Measurements from ENCODE around the gene ARPC5L.

ARPC5L gene

DNA sequence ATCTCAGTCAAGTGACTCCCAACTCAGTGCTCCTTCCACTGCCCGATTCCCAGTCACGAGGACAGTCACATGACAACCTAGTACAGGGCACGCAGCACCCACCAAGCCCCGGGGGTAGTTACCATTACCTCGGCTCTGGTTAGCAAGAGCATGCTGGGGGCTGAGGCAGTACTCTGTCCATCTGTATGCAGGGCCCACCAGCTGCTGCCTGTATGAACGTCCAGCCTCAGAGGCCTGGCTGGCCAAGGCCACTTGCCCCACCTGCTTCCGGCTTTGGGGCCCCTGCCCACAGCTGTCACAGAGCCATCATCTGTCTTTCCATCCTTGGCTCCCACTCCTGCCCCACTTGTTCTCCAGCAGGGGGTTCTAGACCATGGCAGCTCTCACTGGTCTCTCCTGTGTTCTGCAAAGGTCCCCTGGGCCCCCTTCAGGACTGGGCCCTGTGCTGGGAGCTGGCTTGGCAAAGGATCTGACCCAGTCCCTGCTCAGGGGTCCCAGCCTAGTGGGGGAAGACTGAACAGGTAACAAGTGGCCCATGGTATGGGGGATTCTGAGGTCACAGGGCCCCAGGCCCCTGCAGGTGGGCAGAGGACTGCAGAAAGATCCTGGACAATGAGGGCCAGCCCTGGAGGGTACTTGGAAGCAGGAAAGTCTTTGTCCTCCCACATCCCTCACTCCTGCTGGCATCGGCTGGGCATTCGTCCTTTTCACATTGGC, 3.4 kb upstream of the ARPC5L start:
- H3K36me3 ChIP-seq (ENCODE audit: control insufficient read depth, insufficient read depth, low read length) = peaks cover 38% of the 10 kb centered on the region
- no peak overlapping the region for H3K4me3 ChIP-seq (replicated peaks; ENCODE audit: low read depth, low read length)
- TF ChIP-seq, protein P1, sequence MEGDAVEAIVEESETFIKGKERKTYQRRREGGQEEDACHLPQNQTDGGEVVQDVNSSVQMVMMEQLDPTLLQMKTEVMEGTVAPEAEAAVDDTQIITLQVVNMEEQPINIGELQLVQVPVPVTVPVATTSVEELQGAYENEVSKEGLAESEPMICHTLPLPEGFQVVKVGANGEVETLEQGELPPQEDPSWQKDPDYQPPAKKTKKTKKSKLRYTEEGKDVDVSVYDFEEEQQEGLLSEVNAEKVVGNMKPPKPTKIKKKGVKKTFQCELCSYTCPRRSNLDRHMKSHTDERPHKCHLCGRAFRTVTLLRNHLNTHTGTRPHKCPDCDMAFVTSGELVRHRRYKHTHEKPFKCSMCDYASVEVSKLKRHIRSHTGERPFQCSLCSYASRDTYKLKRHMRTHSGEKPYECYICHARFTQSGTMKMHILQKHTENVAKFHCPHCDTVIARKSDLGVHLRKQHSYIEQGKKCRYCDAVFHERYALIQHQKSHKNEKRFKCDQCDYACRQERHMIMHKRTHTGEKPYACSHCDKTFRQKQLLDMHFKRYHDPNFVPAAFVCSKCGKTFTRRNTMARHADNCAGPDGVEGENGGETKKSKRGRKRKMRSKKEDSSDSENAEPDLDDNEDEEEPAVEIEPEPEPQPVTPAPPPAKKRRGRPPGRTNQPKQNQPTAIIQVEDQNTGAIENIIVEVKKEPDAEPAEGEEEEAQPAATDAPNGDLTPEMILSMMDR (IDR thresholded peaks at IDR 0.05; ENCODE audit: insufficient read depth, low read length, poor library complexity, severe bottlenecking) = peak; percentile 23
- DNase-seq (ENCODE audit: extremely low read depth, insufficient read length) = no peak
- no peaks in the 10 kb centered on the region for H3K27me3 ChIP-seq (replicated peaks; ENCODE audit: control insufficient read depth, insufficient read depth, low read length)

DNA sequence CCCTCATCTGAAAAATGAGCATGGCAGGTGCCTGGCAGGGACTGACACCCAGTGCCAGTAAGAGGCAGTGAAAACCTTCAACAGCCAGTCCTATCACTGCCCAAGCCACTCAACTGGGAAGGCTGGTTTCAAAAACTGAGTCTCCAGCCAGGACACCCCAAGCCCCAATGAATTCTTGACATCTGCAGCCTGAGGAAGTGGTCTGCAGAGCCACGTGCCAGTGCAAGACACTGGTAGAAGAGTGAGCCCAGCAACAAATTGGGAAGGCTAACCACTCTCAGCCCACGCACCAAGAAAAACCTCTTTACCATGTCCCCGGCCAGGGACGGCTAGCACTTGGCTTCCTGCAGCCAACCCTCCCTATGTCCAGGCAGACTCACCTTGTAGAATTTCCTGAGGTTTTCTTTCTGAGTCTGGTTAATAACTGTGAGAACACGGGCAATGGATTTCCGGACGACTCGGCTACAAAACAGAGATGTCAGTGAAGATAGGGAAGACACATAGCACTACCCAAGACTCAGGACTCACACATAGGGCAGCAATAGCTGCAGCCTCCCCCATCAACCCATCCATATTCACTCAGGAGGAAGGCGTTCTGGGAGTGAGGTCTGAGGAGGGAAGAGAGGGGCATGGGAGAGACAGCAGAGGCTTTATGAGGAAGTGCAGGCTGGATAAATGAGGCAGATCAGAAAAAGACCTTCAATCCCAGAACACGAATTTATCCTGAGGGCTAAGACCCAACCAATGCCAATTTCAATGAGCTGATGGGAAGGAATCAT, 1.9 kb upstream of the ARPC5L start:
- Histone ChIP-seq H3K27me3 (replicated peaks; ENCODE audit: control insufficient read depth, insufficient read depth, low read length) (no peaks in the 10 kb centered on the region), H3K36me3 (ENCODE audit: control insufficient read depth, insufficient read depth, low read length) (peaks cover 38% of the 10 kb centered on the region), H3K4me3 (replicated peaks; ENCODE audit: low read depth, low read length) (peak overlapping the region; percentile 95)
- DNase-seq (ENCODE audit: extremely low read depth, insufficient read length) = no peak
- TF ChIP-seq, protein P1 (IDR thresholded peaks at IDR 0.05; ENCODE audit: insufficient read depth, low read length, poor library complexity, severe bottlenecking) = no peak

DNA sequence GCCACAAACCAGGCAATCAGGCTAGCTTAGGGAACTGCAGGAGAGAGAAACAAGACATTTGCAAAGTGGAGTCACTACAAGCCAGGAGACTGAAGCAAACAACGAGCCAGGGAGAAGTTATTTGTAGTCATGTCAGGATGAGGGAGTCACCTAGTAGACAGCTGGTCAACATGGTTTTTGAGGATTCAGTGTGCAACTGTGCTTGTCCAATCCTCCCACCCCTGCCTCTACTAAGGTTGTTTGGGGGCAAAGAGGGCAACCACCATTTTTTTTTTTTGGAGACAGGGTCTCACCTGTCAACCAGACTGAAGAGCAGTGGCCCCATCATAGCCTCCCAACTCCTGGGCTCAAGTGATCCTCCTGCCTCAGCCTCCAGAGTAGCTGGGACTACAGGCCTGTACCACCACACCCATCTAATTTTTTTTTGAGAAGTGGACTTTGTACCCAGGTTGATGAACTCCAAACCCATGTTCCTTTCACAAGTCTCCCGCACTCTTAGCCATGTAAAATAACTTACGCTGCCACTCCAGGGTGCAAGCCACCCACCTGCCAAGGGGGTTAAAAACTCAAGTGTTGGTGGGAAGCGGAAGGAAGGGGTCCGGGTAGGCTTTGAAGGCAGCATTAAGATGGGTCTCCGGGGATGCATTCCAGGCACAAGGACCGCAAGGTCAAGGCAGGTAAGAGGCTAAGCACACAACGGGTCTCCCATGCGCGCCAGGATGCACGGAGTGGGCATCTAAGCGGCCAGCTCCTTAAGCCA, 1.2 kb upstream of the ARPC5L start:
- peaks cover 38% of the 10 kb centered on the region for H3K36me3 ChIP-seq (ENCODE audit: control insufficient read depth, insufficient read depth, low read length)
- H3K4me3 ChIP-seq (replicated peaks; ENCODE audit: low read depth, low read length) = peak overlapping the region; percentile 95
- no peak for DNase-seq (ENCODE audit: extremely low read depth, insufficient read length)
- TF ChIP-seq, protein P1 (IDR thresholded peaks at IDR 0.05; ENCODE audit: insufficient read depth, low read length, poor library complexity, severe bottlenecking) = no peak
- no peaks in the 10 kb centered on the region for H3K27me3 ChIP-seq (replicated peaks; ENCODE audit: control insufficient read depth, insufficient read depth, low read length)

DNA sequence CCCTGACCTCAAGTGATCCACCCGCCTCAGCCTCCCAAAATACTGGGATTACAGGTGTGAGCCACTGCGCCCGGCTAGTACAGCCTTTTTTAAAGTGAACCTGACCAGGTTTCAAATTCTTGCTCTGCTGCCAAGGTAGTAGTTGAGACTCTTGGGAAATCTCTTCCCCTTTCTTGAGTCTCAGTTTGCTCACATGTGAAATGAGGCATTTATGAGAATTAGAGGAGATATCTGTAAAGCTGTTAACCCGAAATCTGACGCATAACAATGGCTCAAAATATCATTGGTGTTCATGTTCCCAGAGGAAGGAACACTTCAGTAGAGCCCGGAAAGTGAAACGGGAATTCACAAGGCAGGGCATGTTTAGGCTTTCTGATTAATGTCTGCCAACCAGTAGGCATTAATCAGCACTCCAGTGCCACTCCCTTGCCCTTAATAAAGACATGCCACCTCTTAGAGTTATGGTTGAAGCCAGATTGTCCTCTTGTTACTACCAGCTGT, 1.5 kb downstream of the ARPC5L start:
- no peak overlapping the region for H3K4me3 ChIP-seq (replicated peaks; ENCODE audit: low read depth, low read length)
- DNase-seq (ENCODE audit: extremely low read depth, insufficient read length) = no peak
- peaks cover 18% of the 10 kb centered on the region for H3K36me3 ChIP-seq (ENCODE audit: control insufficient read depth, insufficient read depth, low read length)
- TF ChIP-seq, protein P1 (IDR thresholded peaks at IDR 0.05; ENCODE audit: insufficient read depth, low read length, poor library complexity, severe bottlenecking) = no peak
- no peaks in the 10 kb centered on the region for H3K27me3 ChIP-seq (replicated peaks; ENCODE audit: control insufficient read depth, insufficient read depth, low read length)

DNA sequence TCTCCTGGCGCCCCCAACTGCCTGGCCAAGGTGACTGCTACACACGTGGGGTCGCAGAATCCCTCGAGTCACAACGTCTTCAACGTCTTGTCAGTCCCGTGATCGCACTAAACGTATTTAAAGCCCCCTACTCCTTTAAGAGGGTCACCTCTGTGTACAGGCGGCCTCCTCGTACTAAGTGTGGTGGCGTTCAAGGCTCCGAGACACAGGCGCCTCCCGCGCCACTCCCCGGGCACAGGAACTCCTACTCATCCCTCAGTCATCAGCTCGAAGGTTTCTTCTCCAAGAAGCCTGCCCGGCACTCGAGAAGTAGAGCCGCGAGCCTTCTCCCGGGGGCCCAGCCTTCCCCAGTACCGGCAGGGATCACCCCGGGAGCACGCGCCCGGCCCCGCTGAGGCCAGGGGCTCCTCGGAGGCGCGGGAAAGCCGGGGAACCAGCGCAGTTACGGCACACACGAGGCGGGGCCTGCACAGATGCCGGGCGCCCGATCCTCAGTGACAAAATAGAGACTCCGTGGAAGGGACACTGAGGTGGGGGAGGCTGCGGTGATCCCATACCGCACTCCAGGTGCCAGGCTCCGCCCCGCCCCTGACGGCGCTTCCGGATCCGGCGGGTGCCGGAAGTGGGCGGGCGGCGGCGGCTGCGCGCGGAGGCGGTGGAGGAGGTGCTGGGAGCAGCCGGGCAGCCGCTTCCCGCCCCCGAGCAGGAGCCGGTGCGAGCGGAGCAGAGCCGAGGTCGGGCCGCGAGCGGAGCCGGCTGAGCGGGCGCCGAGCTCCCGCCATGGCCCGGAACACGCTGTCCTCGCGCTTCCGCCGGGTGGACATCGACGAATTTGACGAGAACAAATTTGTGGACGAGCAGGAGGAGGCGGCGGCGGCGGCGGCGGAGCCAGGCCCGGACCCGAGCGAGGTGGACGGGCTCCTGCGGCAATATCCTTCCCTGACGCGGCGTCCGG, 6.9 kb downstream of the ARPC5L start:
- peaks cover 18% of the 10 kb centered on the region for H3K36me3 ChIP-seq (ENCODE audit: control insufficient read depth, insufficient read depth, low read length)
- peak; percentile 93 for DNase-seq (ENCODE audit: extremely low read depth, insufficient read length)
- TF ChIP-seq, protein P1 (IDR thresholded peaks at IDR 0.05; ENCODE audit: insufficient read depth, low read length, poor library complexity, severe bottlenecking) = peak; percentile 52
- H3K27me3 ChIP-seq (replicated peaks; ENCODE audit: control insufficient read depth, insufficient read depth, low read length) = no peaks in the 10 kb centered on the region
- H3K4me3 ChIP-seq (replicated peaks; ENCODE audit: low read depth, low read length) = peak overlapping the region; percentile 96

Measured in GM06990 (cell line).